RWPE2 (cell line): ENCODE results near the gene KIF26B.

ENCODE experiments used
- ATAC-seq: fragments of 200-7000 bp; cut with Tn5 transposase; 3 replicates; pipeline ENCODE4 v1.9.1; 2021; ENCODE audit warnings: low read depth
- DNase-seq: peaks from one replicate; pipeline ENCODE4 v3.0.0-alpha.2; 2020; ENCODE audit warnings: low spot score
- H3K27ac ChIP-seq: fragments of 450-650 bp; 2 replicates; pipeline ENCODE4 v1.5.1; 2017; ENCODE audit warnings: mild to moderate bottlenecking; ENCODE audit not compliant: poor library complexity, severe bottlenecking
- H3K27me3 ChIP-seq: fragments of 250-450 bp; sonication (Bioruptor Pico); 2 replicates; pipeline ENCODE4 v1.5.1; 2021; ENCODE audit warnings: mild to moderate bottlenecking, moderate library complexity; ENCODE audit not compliant: insufficient read depth, poor library complexity, severe bottlenecking
- H3K36me3 ChIP-seq: fragments of 250-450 bp; sonication (Bioruptor Pico); 2 replicates; pipeline ENCODE4 v1.5.1; 2020; ENCODE audit warnings: low read depth, mild to moderate bottlenecking, moderate library complexity
- H3K4me1 ChIP-seq: fragments of 250-450 bp; sonication (Bioruptor Pico); 2 replicates; pipeline ENCODE4 v1.5.1; 2021; ENCODE audit warnings: mild to moderate bottlenecking, moderate library complexity; ENCODE audit not compliant: insufficient read depth, poor library complexity, severe bottlenecking
- H3K4me3 ChIP-seq: fragments of 250-450 bp; sonication (Bioruptor Pico); 2 replicates; pipeline ENCODE4 v1.5.1; 2021; ENCODE audit warnings: mild to moderate bottlenecking, moderate library complexity; ENCODE audit not compliant: severe bottlenecking
- H3K9me3 ChIP-seq: fragments of 250-450 bp; sonication (Bioruptor Pico); 2 replicates; pipeline ENCODE4 v1.5.1; 2021; ENCODE audit warnings: mild to moderate bottlenecking, moderate library complexity; ENCODE audit not compliant: severe bottlenecking
- CTCF ChIP-seq: fragments of 450-650 bp; IDR thresholded peaks from one replicate; pipeline ENCODE4 v1.5.1; 2017; ENCODE audit warnings: mild to moderate bottlenecking, moderate library complexity; ENCODE audit not compliant: poor library complexity, severe bottlenecking

KIF26B gene

GRCh38 chr1:245412306-245412705 lies 257.5 kb downstream of the KIF26B start:
- no peaks in the 10 kb centered on the region for H3K9me3 ChIP-seq
- H3K27ac ChIP-seq: no peak overlapping the region
- no peaks in the 10 kb centered on the region for H3K36me3 ChIP-seq
- H3K4me1 ChIP-seq: no peaks in the 10 kb centered on the region
- no peak for TF ChIP-seq CTCF
- DNase-seq (no peak), ATAC-seq (no peak)
- H3K27me3 ChIP-seq: no peaks in the 10 kb centered on the region
- no peak overlapping the region for H3K4me3 ChIP-seq

- peaks cover 14% of the 10 kb centered on the region for H3K27me3 ChIP-seq
- TF ChIP-seq CTCF: no peak
Observed at GRCh38 chr1:245416781-245417180, 262.0 kb downstream of the KIF26B start.

GRCh38 chr1:245418077-245418476 lies 263.3 kb downstream of the KIF26B start:
- no peak overlapping the region for H3K4me3 ChIP-seq
- H3K36me3 ChIP-seq: no peaks in the 10 kb centered on the region
- no peak for DNase-seq
- H3K27ac ChIP-seq: no peak overlapping the region
- ATAC-seq: no peak
- H3K9me3 ChIP-seq: no peaks in the 10 kb centered on the region
- peaks cover 14% of the 10 kb centered on the region for H3K27me3 ChIP-seq
- no peaks in the 10 kb centered on the region for H3K4me1 ChIP-seq
- TF ChIP-seq CTCF: no peak

More at GRCh38 chr1:245416781-245417180, 262.0 kb downstream of the KIF26B start:
- no peaks in the 10 kb centered on the region for H3K36me3 ChIP-seq
- H3K27ac ChIP-seq: no peak overlapping the region
- H3K9me3 ChIP-seq: no peaks in the 10 kb centered on the region
- no peak for ATAC-seq
- H3K4me3 ChIP-seq: no peak overlapping the region
- no peaks in the 10 kb centered on the region for H3K4me1 ChIP-seq
- DNase-seq: no peak

- H3K36me3 ChIP-seq: no peaks in the 10 kb centered on the region
- H3K27ac ChIP-seq: no peak overlapping the region
- TF ChIP-seq CTCF: no peak
- no peaks in the 10 kb centered on the region for H3K9me3 ChIP-seq
- H3K4me1 ChIP-seq: no peaks in the 10 kb centered on the region
- H3K27me3 ChIP-seq: peaks cover 14% of the 10 kb centered on the region
- H3K4me3 ChIP-seq: no peak overlapping the region
- ATAC-seq (no peak), DNase-seq (no peak)
Observed at GRCh38 chr1:245419461-245419978, 264.7 kb downstream of the KIF26B start.

GRCh38 chr1:245419989-245420388 lies 265.2 kb downstream of the KIF26B start:
- ATAC-seq (no peak), DNase-seq (no peak)
- no peaks in the 10 kb centered on the region for H3K9me3 ChIP-seq
- H3K4me3 ChIP-seq: no peak overlapping the region
- H3K36me3 ChIP-seq: no peaks in the 10 kb centered on the region
- no peaks in the 10 kb centered on the region for H3K4me1 ChIP-seq
- TF ChIP-seq CTCF: no peak
- H3K27ac ChIP-seq: no peak overlapping the region
- H3K27me3 ChIP-seq: peaks cover 14% of the 10 kb centered on the region
